IgD-negative memory B cell (primary cell): ENCODE results near the gene LAMB4. TPM values are rescaled to one million over a fixed set of nuclear protein-coding genes. Genes with fewer than 3 reads are reported as not detected.
"Not testable (repeated sequence)": the region's sequence is repeated elsewhere in the genome, so short reads cannot be mapped to it uniquely, and the experiment has no call there.

Experiments
- H3K27ac Mint-ChIP-seq, 3 donors: one replicate each; pipeline ENCODE4 v1.8.0; 2020 to 2022; ENCODE audit warnings: mild to moderate bottlenecking in 3 of 3, mixed read lengths in 3 of 3, moderate library complexity in 1 of 3
- H3K27me3 Mint-ChIP-seq: one replicate; pipeline ENCODE4 v1.8.0; 2021; ENCODE audit warnings: mixed read lengths
- H3K36me3 Mint-ChIP-seq: one replicate; pipeline ENCODE4 v1.8.0; 2020; ENCODE audit warnings: mild to moderate bottlenecking, mixed read lengths
- H3K4me1 Mint-ChIP-seq, 3 donors: one replicate each; pipeline ENCODE4 v1.8.0; 2020 to 2022; ENCODE audit warnings: mixed read lengths in 3 of 3, mild to moderate bottlenecking in 1 of 3
- H3K4me3 Mint-ChIP-seq, 4 donors: one replicate each; pipeline ENCODE4 v1.8.0; 2020 to 2022; ENCODE audit warnings: mild to moderate bottlenecking in 4 of 4, mixed read lengths in 4 of 4, moderate library complexity in 3 of 4
- H3K9me3 Mint-ChIP-seq, 3 donors: one replicate each; pipeline ENCODE4 v1.8.0; 2020 to 2021; ENCODE audit warnings: mixed read lengths in 3 of 3, mild to moderate bottlenecking in 1 of 3
- polyA plus RNA-seq: library from polyadenylated mRNA; unstranded; fragments of 300-500 nt; fragmentation: Illumina TruSeq; gene quantifications from one replicate; pipeline ENCODE4 v1.2.3, GENCODE V29; 2021

Gene LAMB4
- polyA plus RNA-seq, 1 donor from 2014 or later, result not detected

DNA sequence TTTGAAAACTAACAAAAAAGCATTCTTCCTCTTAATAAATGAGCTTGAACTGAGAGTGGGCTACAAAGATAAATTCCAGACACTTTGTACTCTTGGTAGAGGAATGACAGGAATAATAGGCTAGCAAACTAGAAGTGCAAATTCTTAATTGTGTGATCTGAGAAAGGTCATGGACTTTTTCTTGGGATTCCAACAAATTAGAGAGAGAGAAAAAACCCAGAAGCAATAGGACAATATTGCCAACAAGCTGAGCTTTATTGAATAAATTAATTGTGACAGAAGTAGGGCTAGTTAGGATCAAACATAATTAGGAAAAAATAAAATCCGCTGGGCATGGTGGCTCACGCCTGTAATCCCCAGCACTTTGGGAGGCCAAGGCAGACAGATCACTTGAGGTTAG, 85.8 kb downstream of the LAMB4 start:
- no peak overlapping the region for H3K27ac Mint-ChIP-seq
- H3K4me3 Mint-ChIP-seq, result no peak overlapping the region
- no peaks in the 10 kb centered on the region for H3K9me3 Mint-ChIP-seq
- H3K36me3 Mint-ChIP-seq, result no peaks in the 10 kb centered on the region
- peaks cover 3 to 10% (median 4%) of the 10 kb centered on the region in 3 donors for H3K4me1 Mint-ChIP-seq
- H3K27me3 Mint-ChIP-seq, result peaks cover 9% of the 10 kb centered on the region

DNA sequence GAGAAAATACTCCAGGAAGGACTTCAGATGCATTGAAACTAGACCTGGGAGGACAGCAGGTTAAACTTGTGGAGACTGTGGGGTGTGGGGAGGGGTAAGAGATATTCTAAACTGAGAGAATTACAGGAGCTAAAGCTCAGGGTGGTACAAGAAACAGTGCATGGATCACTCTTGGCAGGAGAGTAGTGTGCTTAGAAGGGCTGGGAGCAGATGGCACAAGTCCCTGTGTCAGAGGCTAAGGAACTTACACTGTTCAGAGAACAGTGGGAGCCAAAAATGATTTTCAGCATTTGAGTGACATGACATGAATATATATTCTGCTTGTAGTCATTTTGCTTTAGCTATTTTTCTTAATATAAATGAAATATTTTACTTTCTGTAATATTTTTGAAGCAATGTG, 91.2 kb downstream of the LAMB4 start:
- Mint-ChIP-seq H3K4me1 (peaks cover 0 to 3% (median 0%) of the 10 kb centered on the region in 3 donors), H3K27ac (no peak overlapping the region), H3K36me3 (no peaks in the 10 kb centered on the region), H3K4me3 (no peak overlapping the region), H3K9me3 (no peaks in the 10 kb centered on the region), H3K27me3 (peaks cover 15% of the 10 kb centered on the region)

DNA sequence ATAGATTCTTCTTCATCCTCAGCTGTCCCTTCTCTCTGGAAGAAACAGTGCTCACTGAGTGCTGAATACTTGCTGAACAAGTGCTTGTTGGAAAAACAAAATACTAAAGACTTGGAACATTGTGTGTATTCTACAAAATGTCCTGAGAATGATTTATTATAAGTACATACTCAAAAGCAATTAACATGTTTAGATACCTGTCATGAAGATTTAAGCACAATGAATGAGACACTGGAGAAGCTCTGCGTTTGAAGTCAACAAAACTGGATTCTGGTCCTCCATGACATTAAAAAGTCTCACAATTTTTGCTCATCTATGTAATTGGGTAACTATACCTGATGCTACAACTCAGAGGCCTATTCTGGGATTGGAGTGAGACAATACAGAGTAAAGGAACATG, 92.4 kb downstream of the LAMB4 start:
- Mint-ChIP-seq H3K27me3 (peaks cover 15% of the 10 kb centered on the region), H3K4me3 (no peak overlapping the region), H3K36me3 (no peaks in the 10 kb centered on the region), H3K4me1 (peaks cover 0 to 3% (median 0%) of the 10 kb centered on the region in 3 donors), H3K9me3 (no peaks in the 10 kb centered on the region), H3K27ac (no peak overlapping the region)

DNA sequence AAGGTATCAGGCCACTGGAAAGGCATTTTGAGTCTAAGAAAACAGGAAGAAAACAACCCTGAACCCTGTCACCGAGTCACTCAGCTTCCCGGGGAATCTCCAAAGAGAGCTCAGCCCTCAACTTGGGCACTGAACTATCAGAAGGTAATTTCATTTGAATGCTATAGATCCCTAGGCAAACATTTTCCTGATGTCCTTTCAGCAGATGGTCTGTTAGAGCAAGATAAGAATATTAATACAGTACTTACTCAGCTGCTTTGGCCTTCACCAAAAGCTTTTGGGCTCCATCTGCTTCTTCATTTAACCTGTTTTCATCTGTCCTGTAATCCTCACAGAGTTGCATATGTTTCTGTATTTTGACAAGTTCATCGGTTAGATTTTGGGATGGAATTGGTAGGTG, 93.0 kb downstream of the LAMB4 start:
- peak overlapping the region in 1 of 3 donors; percentile 41 for H3K27ac Mint-ChIP-seq
- H3K4me1 Mint-ChIP-seq, result peaks cover 0 to 3% (median 0%) of the 10 kb centered on the region in 3 donors
- no peaks in the 10 kb centered on the region for H3K9me3 Mint-ChIP-seq
- H3K27me3 Mint-ChIP-seq, result peaks cover 15% of the 10 kb centered on the region
- no peak overlapping the region for H3K4me3 Mint-ChIP-seq
- H3K36me3 Mint-ChIP-seq, result no peaks in the 10 kb centered on the region

DNA sequence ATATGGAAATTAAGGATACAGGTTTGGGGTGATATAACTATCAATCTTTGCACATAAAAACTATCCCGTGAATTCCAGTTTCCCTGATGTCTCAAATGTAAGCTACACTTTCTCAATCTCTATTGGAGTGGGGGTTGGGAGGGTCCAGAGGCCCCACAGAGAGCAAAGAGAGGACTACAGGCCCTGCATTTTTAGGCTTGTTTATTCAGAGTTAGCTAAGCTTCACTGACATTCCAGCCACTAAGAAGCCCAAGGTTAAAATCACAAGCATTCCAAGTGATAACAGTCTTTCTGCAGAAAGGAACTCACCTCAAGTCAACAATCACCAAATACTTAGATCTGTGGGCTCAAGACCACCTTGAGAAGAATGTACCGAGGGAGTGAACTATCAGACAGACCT, 95.6 kb downstream of the LAMB4 start:
- Mint-ChIP-seq H3K4me3 (no peak overlapping the region), H3K27ac (no peak overlapping the region), H3K27me3 (peaks cover 11% of the 10 kb centered on the region), H3K9me3 (no peaks in the 10 kb centered on the region), H3K4me1 (no peaks in the 10 kb centered on the region), H3K36me3 (no peaks in the 10 kb centered on the region)

DNA sequence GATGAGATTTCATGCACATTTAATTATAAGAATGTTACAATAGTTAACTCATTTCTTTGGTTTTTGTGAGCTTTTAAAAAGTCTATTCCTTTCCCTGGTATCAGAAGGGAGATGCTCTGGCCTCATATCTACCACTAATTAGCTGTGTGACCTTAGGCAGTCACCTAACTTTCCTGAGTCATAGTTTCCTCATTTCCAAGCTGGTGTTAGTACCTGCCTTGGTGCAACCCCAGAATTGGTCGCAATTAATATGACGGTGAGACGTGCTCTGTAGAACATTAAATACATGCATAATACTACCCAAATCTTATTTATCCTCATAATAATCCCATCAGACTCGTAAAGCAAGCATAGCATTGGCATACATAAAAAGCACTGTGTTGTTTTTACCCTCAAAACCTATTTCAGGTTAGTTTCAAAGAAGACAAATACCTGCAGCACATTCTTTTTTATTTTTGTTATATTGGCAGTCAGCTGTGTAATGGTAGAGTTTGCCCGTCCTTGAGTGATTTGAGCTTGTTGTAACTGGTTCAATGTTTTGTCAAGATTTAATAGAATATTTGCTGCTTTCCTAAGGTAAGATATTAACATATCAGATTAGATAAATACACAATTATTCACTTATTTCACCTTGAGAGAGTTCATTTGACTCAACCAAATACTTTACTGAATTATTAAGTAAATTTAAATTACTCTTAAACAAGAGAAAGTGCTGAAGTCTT, 96.2 kb downstream of the LAMB4 start:
- H3K36me3 Mint-ChIP-seq, result no peaks in the 10 kb centered on the region
- no peaks in the 10 kb centered on the region for H3K4me1 Mint-ChIP-seq

DNA sequence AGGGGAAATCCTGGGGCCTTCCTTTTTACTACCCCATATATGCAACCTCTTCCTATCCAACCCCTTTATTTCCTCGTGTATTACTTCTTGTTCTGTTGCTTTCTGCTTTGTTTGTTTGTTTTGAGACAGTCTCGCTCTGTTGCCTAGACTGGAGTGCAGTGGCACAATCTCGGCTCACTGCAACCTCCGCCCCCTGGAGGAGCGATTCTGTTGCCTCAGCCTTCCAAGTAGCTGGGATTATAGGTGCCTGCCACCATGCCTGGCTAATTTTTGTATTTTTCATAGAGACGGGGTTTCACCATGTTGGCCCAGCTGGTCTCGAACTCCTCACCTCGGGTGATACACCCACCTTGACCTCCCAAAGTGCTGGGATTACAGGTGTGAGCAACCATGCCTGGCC, 96.9 kb downstream of the LAMB4 start:
- not testable (repeated sequence) for H3K4me1 Mint-ChIP-seq, H3K4me3 Mint-ChIP-seq, H3K27ac Mint-ChIP-seq, H3K36me3 Mint-ChIP-seq, H3K27me3 Mint-ChIP-seq, H3K9me3 Mint-ChIP-seq

More for the DNA sequence above, 96.2 kb downstream of the LAMB4 start:
- H3K4me3 Mint-ChIP-seq, result no peak overlapping the region
- no peak overlapping the region for H3K27ac Mint-ChIP-seq
- no peaks in the 10 kb centered on the region for H3K9me3 Mint-ChIP-seq
- H3K27me3 Mint-ChIP-seq, result peaks cover 10% of the 10 kb centered on the region

DNA sequence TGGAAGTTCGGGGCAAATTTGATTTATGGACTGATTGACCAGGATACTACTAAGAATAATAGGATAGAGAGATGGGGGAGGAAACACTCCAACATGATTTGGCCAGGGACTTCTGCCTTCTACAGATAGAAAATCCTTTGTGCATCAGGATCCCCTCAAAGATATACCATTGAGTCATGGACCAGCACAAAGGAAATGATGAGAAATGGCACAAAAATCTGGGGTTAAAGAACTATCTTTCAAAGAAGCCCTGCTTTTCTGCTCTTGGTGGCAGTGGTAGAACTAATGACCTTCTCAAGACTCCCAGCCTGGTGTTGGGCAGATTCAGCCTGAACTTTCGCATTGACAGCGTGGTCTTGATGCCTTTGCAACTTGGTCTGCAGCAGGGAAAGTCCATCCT, 99.6 kb downstream of the LAMB4 start:
- H3K27ac Mint-ChIP-seq, result no peak overlapping the region

DNA sequence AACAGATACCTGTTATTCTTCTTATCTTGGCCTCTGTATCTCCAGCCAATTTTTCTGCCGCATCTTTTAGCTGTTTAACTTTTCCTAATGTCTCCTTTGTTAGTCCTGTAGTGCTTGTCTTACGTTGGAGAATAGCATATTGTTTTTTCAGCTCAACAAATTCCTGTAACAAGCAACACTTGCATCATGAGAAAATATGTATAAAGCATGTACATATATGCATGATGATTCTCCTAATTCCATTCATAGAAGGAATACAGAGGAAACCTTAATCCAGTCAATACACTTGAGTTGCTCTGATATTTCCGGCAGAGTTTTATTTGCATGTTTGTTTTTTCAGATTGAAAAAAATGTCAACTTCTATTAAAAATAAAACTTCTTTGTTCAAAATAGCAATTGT, 101.1 kb downstream of the LAMB4 start:
- Mint-ChIP-seq H3K4me3 (no peak overlapping the region), H3K4me1 (no peaks in the 10 kb centered on the region), H3K9me3 (peaks cover 0 to 3% (median 0%) of the 10 kb centered on the region in 3 donors), H3K36me3 (no peaks in the 10 kb centered on the region), H3K27me3 (peaks cover 2% of the 10 kb centered on the region), H3K27ac (no peak overlapping the region)

More for the DNA sequence above, 99.6 kb downstream of the LAMB4 start:
- Mint-ChIP-seq H3K27me3 (peaks cover 2% of the 10 kb centered on the region), H3K9me3 (peaks cover 0 to 3% (median 0%) of the 10 kb centered on the region in 3 donors), H3K4me3 (no peak overlapping the region), H3K4me1 (no peaks in the 10 kb centered on the region), H3K36me3 (no peaks in the 10 kb centered on the region)

DNA sequence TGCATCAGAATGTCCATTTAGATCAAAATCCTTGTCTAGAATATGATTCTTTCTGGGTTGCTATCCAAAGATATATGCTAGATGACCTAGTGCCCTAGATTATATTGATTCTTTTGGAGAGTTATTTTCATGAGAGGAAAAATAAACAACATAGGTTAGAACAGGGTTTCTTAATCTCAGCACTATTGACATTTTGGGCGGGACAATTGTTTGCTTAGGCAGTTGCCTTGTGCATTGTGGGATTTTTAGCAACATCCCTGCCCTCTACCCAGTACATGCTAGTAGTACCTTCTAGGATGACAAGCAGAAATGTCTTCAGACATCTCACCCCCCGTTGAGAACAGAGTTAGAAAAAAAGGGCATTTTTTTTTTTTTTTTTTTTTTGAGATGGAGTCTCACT, 102.0 kb downstream of the LAMB4 start:
- Mint-ChIP-seq H3K27me3 (peaks cover 2% of the 10 kb centered on the region), H3K4me3 (no peak overlapping the region), H3K27ac (no peak overlapping the region), H3K36me3 (no peaks in the 10 kb centered on the region), H3K9me3 (peaks cover 0 to 3% (median 0%) of the 10 kb centered on the region in 3 donors), H3K4me1 (no peaks in the 10 kb centered on the region)

DNA sequence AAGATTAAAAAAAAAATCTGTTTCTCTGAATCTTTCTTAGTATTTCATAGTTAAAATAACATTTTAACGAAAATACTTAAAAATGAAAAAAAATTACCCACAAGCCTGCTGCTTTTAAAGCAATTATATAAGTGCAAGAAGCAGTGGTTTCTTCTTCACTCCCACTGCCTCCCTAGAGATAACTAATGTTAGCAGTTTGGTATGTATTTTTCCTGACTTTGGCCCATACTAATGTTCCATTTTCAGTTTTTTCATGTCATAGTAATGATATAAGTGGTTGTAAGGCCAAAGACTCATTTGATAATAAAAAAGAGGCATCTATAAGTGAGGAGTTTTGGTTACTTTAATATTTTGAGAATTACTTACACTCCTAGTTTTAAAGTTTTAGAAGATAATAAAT, 102.9 kb downstream of the LAMB4 start:
- Mint-ChIP-seq H3K36me3 (no peaks in the 10 kb centered on the region), H3K4me1 (no peaks in the 10 kb centered on the region), H3K27me3 (peaks cover 2% of the 10 kb centered on the region), H3K27ac (no peak overlapping the region), H3K4me3 (no peak overlapping the region), H3K9me3 (peaks cover 0 to 3% (median 0%) of the 10 kb centered on the region in 3 donors)

DNA sequence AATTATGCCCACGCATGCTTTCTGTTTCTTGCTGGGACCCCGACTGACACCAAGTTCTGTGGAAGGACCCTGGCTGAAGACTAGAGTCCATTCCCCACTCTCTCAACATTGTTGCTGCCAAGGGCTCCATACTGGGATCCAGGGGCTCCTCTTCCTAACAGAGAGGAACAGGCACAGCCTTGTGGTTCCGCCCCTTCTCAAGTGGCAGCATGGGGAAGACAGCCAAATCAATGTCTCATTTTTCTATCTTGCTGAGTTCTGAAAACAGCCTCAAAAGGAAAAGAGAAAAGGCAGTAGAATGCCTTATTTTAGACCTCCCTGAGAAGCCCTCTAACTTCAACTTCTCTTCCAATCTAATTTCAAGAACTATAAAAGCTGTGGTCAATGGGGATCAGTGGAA, 103.5 kb downstream of the LAMB4 start:
- peaks cover 2% of the 10 kb centered on the region for H3K27me3 Mint-ChIP-seq
- no peak overlapping the region for H3K27ac Mint-ChIP-seq
- peaks cover 0 to 3% (median 0%) of the 10 kb centered on the region in 3 donors for H3K9me3 Mint-ChIP-seq
- no peaks in the 10 kb centered on the region for H3K36me3 Mint-ChIP-seq
- H3K4me3 Mint-ChIP-seq, result no peak overlapping the region
- no peaks in the 10 kb centered on the region for H3K4me1 Mint-ChIP-seq

DNA sequence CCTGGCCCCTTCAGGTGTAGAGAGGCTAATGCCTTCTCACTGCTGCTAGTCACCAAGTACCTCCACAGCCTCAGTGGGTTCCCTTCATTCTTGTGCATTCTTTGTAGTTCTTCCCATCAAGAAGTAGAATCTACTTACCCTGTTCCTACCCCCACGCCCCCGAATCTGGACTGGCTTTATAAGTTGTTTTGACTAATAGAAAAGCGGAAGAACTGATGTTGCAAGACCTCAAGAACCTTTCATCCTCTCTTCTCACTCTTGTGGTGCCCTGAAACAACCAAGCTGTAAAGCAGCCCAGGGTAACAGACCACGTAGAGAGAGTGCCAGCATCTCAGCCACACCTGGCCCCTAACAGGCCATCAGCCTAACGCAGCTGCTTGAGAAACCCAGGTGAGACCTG, 104.0 kb downstream of the LAMB4 start:
- Mint-ChIP-seq H3K4me3 (no peak overlapping the region), H3K9me3 (peaks cover 0 to 3% (median 0%) of the 10 kb centered on the region in 3 donors), H3K4me1 (no peaks in the 10 kb centered on the region), H3K27me3 (peaks cover 4% of the 10 kb centered on the region), H3K36me3 (no peaks in the 10 kb centered on the region), H3K27ac (no peak overlapping the region)

DNA sequence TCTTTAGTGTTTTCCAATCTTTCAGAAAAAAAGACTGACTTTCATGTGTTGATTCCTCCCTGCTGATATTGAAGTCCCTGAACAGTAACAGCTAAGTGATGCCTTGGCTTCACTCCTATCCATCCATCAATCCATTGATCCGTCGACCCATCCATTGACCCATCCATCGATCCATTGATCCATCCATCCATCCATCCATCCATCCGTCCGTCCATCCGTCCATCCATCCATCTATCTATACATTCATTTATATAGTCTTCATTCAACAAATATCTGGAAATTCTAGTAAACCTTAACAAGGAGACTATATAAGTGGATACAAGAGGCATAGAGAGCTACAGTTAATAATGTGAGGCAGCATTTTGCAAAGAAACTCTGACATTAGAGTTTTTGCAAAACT, 105.6 kb downstream of the LAMB4 start:
- Mint-ChIP-seq H3K4me3 (no peak overlapping the region), H3K9me3 (peaks cover 0 to 3% (median 0%) of the 10 kb centered on the region in 3 donors), H3K27me3 (peaks cover 4% of the 10 kb centered on the region), H3K4me1 (no peaks in the 10 kb centered on the region), H3K27ac (no peak overlapping the region), H3K36me3 (no peaks in the 10 kb centered on the region)

DNA sequence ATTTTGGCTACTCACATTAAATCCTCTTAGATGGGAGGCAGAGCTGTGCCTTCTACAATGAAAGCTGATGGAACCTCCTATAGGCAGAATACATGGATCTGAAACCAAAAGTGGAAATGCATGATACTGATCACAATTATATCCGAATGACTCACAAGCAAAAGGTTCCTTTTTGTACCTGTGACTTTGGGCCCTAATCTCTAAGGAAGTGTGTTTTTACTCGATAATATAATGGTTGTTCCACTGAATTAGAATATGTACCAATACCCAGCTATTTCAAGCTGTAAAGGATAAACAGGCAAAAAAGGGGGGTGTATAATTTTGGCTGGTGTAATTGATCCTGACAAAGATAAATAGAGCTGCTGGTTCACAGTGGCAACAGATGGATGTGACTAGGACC, 109.6 kb downstream of the LAMB4 start:
- H3K4me1 Mint-ChIP-seq, result no peaks in the 10 kb centered on the region
- no peaks in the 10 kb centered on the region for H3K9me3 Mint-ChIP-seq
- H3K27ac Mint-ChIP-seq, result no peak overlapping the region
- peaks cover 11% of the 10 kb centered on the region for H3K27me3 Mint-ChIP-seq
- no peaks in the 10 kb centered on the region for H3K36me3 Mint-ChIP-seq
- no peak overlapping the region for H3K4me3 Mint-ChIP-seq

DNA sequence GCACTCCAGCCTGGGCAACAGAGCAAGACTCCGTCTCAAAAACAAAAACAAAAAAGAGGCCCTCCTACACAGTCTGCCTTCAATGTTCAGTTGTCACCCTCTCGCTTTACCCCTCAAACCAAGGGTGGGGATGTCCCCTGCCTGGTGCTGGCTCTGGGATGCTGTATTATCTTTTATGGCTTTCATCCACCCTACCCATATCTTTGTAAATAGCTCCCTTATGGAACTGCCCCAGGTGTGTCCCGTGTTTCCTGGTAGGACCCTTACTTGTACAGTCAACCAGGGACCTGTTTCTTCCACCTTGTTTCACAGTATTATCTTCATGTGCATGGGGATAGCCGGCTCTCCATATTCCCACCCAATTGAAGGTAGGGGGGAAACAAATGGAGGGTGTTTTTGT, 111.5 kb downstream of the LAMB4 start:
- Mint-ChIP-seq H3K27ac (no peak overlapping the region), H3K9me3 (no peaks in the 10 kb centered on the region), H3K4me3 (peak overlapping the region in 1 of 4 donors; percentile 58), H3K27me3 (peaks cover 13% of the 10 kb centered on the region), H3K36me3 (no peaks in the 10 kb centered on the region), H3K4me1 (no peaks in the 10 kb centered on the region)
